SK-N-SH (cell line): ENCODE data around the gene WDFY2. TPM values are rescaled to one million over a fixed set of nuclear protein-coding genes. Genes with fewer than 3 reads are reported as not detected.

Experiments
- CTCF ChIA-PET: fragments of 300-600, 350-600 bp; formaldehyde crosslinking; extraction: SDS; loops from one replicate; lab custom pipeline; 2021; lab: Yijun Ruan, JAX
- POLR2A ChIA-PET: fragments of 350-600 bp; sonication (Branson Sonifier 250); formaldehyde crosslinking; extraction: SDS; loops from one replicate; lab custom pipeline; 2020; ENCODE audit warnings: antibody characterized with exemption, inconsistent platforms; lab: Yijun Ruan, JAX
- DNase-seq: peaks from one replicate; pipeline ENCODE4 v3.0.0; 2012
- H2AFZ ChIP-seq: fragments of 200-600 bp; sonication (generic); 2 replicates; pipeline ENCODE4 v1.8.1; 2016; ENCODE audit warnings: antibody characterized with exemption, mild to moderate bottlenecking, low read depth
- H3F3A ChIP-seq: fragments of 200-600 bp; sonication (generic); replicated peaks from 2 replicates; pipeline ENCODE3; 2016; ENCODE audit warnings: antibody characterized with exemption, mild to moderate bottlenecking; ENCODE audit not compliant: insufficient read depth
- H3K27ac ChIP-seq, 2 experiments: fragments of 200-500 bp in 1 of 2; fragments of 200-600 bp in 1 of 2; sonication (Bioruptor generic) in 1 of 2; sonication (generic), shearing (Covaris generic) in 1 of 2; 2 replicates each; pipeline versions ENCODE4 v1.5.1 to v1.6.1; 2014 to 2016; ENCODE audit warnings: low read depth in 2 of 2, inconsistent platforms in 1 of 2, low read length in 1 of 2, mild to moderate bottlenecking in 1 of 2, mixed read lengths in 1 of 2
- H3K27me3 ChIP-seq: fragments of 200-600 bp; sonication (generic), shearing (Covaris generic); 2 replicates; pipeline ENCODE4 v1.6.1; 2016; ENCODE audit warnings: mixed run types; ENCODE audit not compliant: insufficient read depth
- H3K36me3 ChIP-seq, 2 experiments: fragments of 200-500 bp in 1 of 2; fragments of 200-600 bp in 1 of 2; sonication (Bioruptor generic) in 1 of 2; sonication (generic) in 1 of 2; replicated peaks in 1 of 2; 2 replicates each; pipeline versions ENCODE3 to v1.5.1; 2014 to 2016; ENCODE audit warnings: low read length in 1 of 2, mild to moderate bottlenecking in 1 of 2; ENCODE audit not compliant: insufficient read depth in 2 of 2, control insufficient read depth in 1 of 2
- H3K4me1 ChIP-seq, 2 experiments: fragments of 200-500 bp in 1 of 2; fragments of 200-600 bp in 1 of 2; sonication (Bioruptor generic) in 1 of 2; sonication (generic), shearing (Covaris generic) in 1 of 2; 2 replicates each; pipeline versions ENCODE4 v1.5.1 to v1.6.1; 2014 to 2016; ENCODE audit warnings: low read depth in 1 of 2, low read length in 1 of 2, mixed run types in 1 of 2; ENCODE audit not compliant: insufficient read depth in 2 of 2, control insufficient read depth in 1 of 2
- H3K4me2 ChIP-seq: fragments of 200-600 bp; sonication (generic), shearing (Covaris generic); 2 replicates; pipeline ENCODE4 v1.6.1; 2017; ENCODE audit warnings: mixed run types
- H3K4me3 ChIP-seq, 2 experiments: fragments of 200-500 bp in 1 of 2; fragments of 200-600 bp in 1 of 2; sonication (Bioruptor generic) in 1 of 2; sonication (generic), shearing (Covaris generic) in 1 of 2; 2 replicates each; pipeline versions ENCODE4 v1.5.1 to v1.8.1; 2014 to 2016; ENCODE audit warnings: low read depth in 2 of 2, inconsistent platforms in 1 of 2, low read length in 1 of 2, mild to moderate bottlenecking in 1 of 2, mixed read lengths in 1 of 2, moderate library complexity in 1 of 2
- H3K79me2 ChIP-seq: fragments of 200-600 bp; sonication (generic); 2 replicates; pipeline ENCODE4 v1.8.1; 2017; ENCODE audit warnings: mild to moderate bottlenecking; ENCODE audit not compliant: insufficient read depth
- H3K9ac ChIP-seq: fragments of 200-600 bp; sonication (generic); 2 replicates; pipeline ENCODE4 v1.6.1; 2017; ENCODE audit warnings: mixed run types
- H3K9me2 ChIP-seq: fragments of 200-600 bp; sonication (generic); 2 replicates; pipeline ENCODE4 v1.6.1; 2017; ENCODE audit warnings: mixed run types
- H3K9me3 ChIP-seq: fragments of 200-600 bp; sonication (generic); 2 replicates; pipeline ENCODE4 v1.6.1; 2017; ENCODE audit warnings: mixed run types, mild to moderate bottlenecking, moderate library complexity
- H4K20me1 ChIP-seq: fragments of 200-600 bp; sonication (generic); 2 replicates; pipeline ENCODE4 v1.6.1; 2017; ENCODE audit warnings: mild to moderate bottlenecking, mixed run types; ENCODE audit not compliant: insufficient read depth
- EP300 ChIP-seq, 2 experiments: IDR thresholded peaks; 2 replicates each; pipeline versions ENCODE4 v1.4.0 to v1.6.1; 2012; ENCODE audit warnings: borderline replicate concordance in 1 of 2, low read depth in 1 of 2, low read length in 1 of 2
- FOSL2 ChIP-seq: IDR thresholded peaks from 2 replicates; pipeline ENCODE4 v1.4.0; 2012; ENCODE audit warnings: low read depth, mild to moderate bottlenecking, moderate library complexity, borderline replicate concordance
- FOXM1 ChIP-seq: IDR thresholded peaks from 2 replicates; pipeline ENCODE4 v1.4.0; 2012; ENCODE audit warnings: low read depth, mild to moderate bottlenecking
- GABPA ChIP-seq: IDR thresholded peaks from 2 replicates; pipeline ENCODE4 v1.4.0; 2012; ENCODE audit warnings: low read depth, mild to moderate bottlenecking
- GATA2 ChIP-seq: sonication (generic); formaldehyde crosslinking; IDR thresholded peaks from 2 replicates; pipeline ENCODE4 v1.5.0; 2020; ENCODE audit warnings: mild to moderate bottlenecking, missing genetic modification reagents
- JUND ChIP-seq: IDR thresholded peaks from 2 replicates; pipeline ENCODE4 v1.4.0; 2012
- MEF2A ChIP-seq: IDR thresholded peaks from 2 replicates; pipeline ENCODE4 v1.4.0; 2012; ENCODE audit warnings: low read depth, borderline replicate concordance
- MXI1 ChIP-seq: IDR thresholded peaks from 2 replicates; pipeline ENCODE4 v1.6.1; 2012; ENCODE audit warnings: mild to moderate bottlenecking, low read depth, low read length, improper control_type of control experiment
- POLR2AphosphoS5 ChIP-seq: IDR thresholded peaks from 2 replicates; pipeline ENCODE4 v1.6.1; 2012; ENCODE audit warnings: low read depth, low read length
- SIN3A ChIP-seq: IDR thresholded peaks from 2 replicates; pipeline ENCODE4 v1.6.1; 2012; ENCODE audit warnings: low read depth, mild to moderate bottlenecking, low read length, moderate library complexity, borderline replicate concordance
- SMC3 ChIP-seq: IDR thresholded peaks from 2 replicates; pipeline ENCODE4 v1.6.1; 2012; ENCODE audit warnings: low read depth, low read length, improper control_type of control experiment
- TAF1 ChIP-seq: IDR thresholded peaks from 2 replicates; pipeline ENCODE4 v1.6.1; 2012; ENCODE audit warnings: low read depth, mild to moderate bottlenecking, low read length, moderate library complexity, borderline replicate concordance
- TCF12 ChIP-seq: IDR thresholded peaks from 2 replicates; pipeline ENCODE4 v1.4.0; 2012
- TEAD4 ChIP-seq: IDR thresholded peaks from 2 replicates; pipeline ENCODE4 v1.4.0; 2012; ENCODE audit warnings: mild to moderate bottlenecking, borderline replicate concordance; ENCODE audit not compliant: insufficient read depth
- WGBS: methylation state at CpG from one replicate; pipeline ENCODE4 v1.1.6; 2017; ENCODE audit warnings: low lambda C conversion rate; 5-methylcytosine and 5-hydroxymethylcytosine counted together
- polyA plus RNA-seq, 3 experiments: library from polyadenylated mRNA; depleted of rRNA; stranded (reverse); fragments of >200 nt; gene quantifications; 2 replicates each; pipeline ENCODE4 v1.2.3, GENCODE V29; 2012
- TF ChIP-seq, protein P1 (sequence below): IDR thresholded peaks from 2 replicates; pipeline ENCODE4 v1.4.0; 2012; ENCODE audit warnings: low read depth, borderline replicate concordance
- TF ChIP-seq, protein P2 (sequence below): IDR thresholded peaks from 2 replicates; pipeline ENCODE4 v1.4.0; 2012; ENCODE audit warnings: low read depth
- TF ChIP-seq, protein P3 (sequence below): IDR thresholded peaks from 2 replicates; pipeline ENCODE4; 2012
- TF ChIP-seq, protein P4 (sequence below): IDR thresholded peaks from 2 replicates; pipeline ENCODE4 v1.4.0; 2012; ENCODE audit warnings: low read depth, borderline replicate concordance

Gene WDFY2
- polyA plus RNA-seq, 1 of the 3 experiments (the other 2 are of a cell fraction) = 4.1 TPM

DNA sequence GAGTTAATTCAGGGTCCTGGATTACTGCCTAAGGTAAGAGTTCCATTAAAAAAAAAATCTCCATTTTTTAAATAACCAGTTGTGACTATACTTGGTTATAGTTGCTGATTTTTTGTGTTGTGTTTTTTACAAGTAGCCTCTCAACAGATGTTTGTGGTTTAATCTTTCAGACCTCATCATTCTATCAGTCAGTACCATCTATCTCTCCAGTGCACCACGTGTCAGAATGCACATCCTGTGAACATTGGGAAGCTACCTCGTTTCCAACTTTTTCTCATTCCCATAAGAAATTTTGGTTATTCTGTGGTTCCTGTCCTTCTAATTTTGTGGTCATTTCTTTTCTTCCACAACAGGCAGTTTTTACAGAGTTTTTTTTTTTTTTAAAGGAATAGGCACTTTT lies 39.2 kb downstream of the WDFY2 start:
- ChIA-PET POLR2A (interaction anchor here (1.0 kb wide), 1 partner anchor 162 kb away, joined by 3 read pairs; no protein-coding TSS in a partner anchor), CTCF (interaction anchor here (0.7 to 1.6 kb wide), 4 partner anchors 12 to 176 kb away, joined by 3 to 5 read pairs (median 4); no protein-coding TSS in a partner anchor)
- Histone ChIP-seq H3K9me2 (no peaks in the 10 kb centered on the region), H4K20me1 (peaks cover 14% of the 10 kb centered on the region; the same call in 1 of the 2 replicates), H3K4me1 (peaks cover 51 to 76% of the 10 kb centered on the region in 2 experiments), H3F3A (peaks cover 24% of the 10 kb centered on the region), H3K27ac (peak overlapping the region in 1 of 2 experiments; percentile 73; a peak in 2 of 4 replicates), H3K27me3 (no peaks in the 10 kb centered on the region), H3K4me2 (no peak overlapping the region), H3K4me3 (no peak overlapping the region), H3K79me2 (peaks cover 59% of the 10 kb centered on the region), H3K9me3 (no peaks in the 10 kb centered on the region), H2AFZ (no peak overlapping the region), H3K9ac (no peak overlapping the region), H3K36me3 (no peaks in the 10 kb centered on the region)
- DNase-seq = no peak
- TF ChIP-seq, protein P1, sequence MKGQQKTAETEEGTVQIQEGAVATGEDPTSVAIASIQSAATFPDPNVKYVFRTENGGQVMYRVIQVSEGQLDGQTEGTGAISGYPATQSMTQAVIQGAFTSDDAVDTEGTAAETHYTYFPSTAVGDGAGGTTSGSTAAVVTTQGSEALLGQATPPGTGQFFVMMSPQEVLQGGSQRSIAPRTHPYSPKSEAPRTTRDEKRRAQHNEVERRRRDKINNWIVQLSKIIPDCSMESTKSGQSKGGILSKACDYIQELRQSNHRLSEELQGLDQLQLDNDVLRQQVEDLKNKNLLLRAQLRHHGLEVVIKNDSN = peak; percentile 61; the same call in 1 of the 2 replicates
- TF ChIP-seq TCF12 (peak; percentile 83), JUND (peak; percentile 30; the same call in 1 of the 2 replicates), MXI1 (peak; percentile 64; the same call in 1 of the 2 replicates), POLR2AphosphoS5 (peak; percentile 39; the same call in 1 of the 2 replicates), EP300 (IDR thresholded peaks at IDR 0.05; ENCODE audit: borderline replicate concordance in 1 of 2, low read depth in 1 of 2, low read length in 1 of 2) (peak in 1 of 2 experiments; percentile 53; a peak in 3 of 4 replicates), MEF2A (no peak), SIN3A (no peak), FOXM1 (no peak), GATA2 (CRISPR knock-in tag) (peak; percentile 39; the same call in 1 of the 2 replicates)
- TF ChIP-seq, protein P2, sequence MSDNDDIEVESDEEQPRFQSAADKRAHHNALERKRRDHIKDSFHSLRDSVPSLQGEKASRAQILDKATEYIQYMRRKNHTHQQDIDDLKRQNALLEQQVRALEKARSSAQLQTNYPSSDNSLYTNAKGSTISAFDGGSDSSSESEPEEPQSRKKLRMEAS = peak; percentile 54; the same call in 1 of the 2 replicates
- TF ChIP-seq, protein P3, sequence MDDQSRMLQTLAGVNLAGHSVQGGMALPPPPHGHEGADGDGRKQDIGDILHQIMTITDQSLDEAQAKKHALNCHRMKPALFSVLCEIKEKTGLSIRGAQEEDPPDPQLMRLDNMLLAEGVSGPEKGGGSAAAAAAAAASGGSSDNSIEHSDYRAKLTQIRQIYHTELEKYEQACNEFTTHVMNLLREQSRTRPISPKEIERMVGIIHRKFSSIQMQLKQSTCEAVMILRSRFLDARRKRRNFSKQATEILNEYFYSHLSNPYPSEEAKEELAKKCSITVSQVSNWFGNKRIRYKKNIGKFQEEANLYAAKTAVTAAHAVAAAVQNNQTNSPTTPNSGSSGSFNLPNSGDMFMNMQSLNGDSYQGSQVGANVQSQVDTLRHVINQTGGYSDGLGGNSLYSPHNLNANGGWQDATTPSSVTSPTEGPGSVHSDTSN = peak; percentile 85
- 20% methylated on average over 2 of the region's 2 CpGs for WGBS

DNA sequence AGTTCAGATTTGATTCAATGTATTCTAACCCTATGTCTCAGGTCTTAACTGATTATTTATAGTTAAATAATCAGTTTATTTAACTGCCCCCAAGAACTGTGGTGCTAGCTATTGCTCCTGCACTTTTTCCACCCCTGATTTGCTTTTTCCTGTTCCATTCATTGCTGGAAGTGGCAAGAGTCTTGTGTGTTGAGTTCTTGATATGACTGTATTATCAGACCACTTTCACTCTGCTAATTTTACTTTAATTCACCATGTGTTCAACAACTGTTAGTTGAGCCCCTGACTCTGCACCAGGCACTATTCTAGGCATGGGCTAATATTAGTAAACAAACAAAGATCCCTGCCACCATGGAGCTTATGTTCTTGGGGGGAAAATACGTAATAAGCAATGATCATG lies 39.9 kb downstream of the WDFY2 start:
- H3K79me2 ChIP-seq = peaks cover 53% of the 10 kb centered on the region
- CTCF ChIA-PET = interaction anchor here (1.0 to 1.6 kb wide), 4 partner anchors 11 to 175 kb away, joined by 3 to 5 read pairs (median 4); no protein-coding TSS in a partner anchor

More for the DNA sequence above, 39.9 kb downstream of the WDFY2 start:
- peak overlapping the region in 1 of 2 experiments; percentile 73; a peak in 1 of 4 replicates for H3K27ac ChIP-seq
- H3K9ac ChIP-seq = no peak overlapping the region
- H3K36me3 ChIP-seq = no peaks in the 10 kb centered on the region
- H4K20me1 ChIP-seq = peaks cover 15% of the 10 kb centered on the region; the same call in 1 of the 2 replicates
- POLR2A ChIA-PET = interaction anchor here (1.0 kb wide), 1 partner anchor 162 kb away, joined by 3 read pairs; no protein-coding TSS in a partner anchor
- peaks cover 25% of the 10 kb centered on the region for H3F3A ChIP-seq
- no peak overlapping the region for H2AFZ ChIP-seq
- no peaks in the 10 kb centered on the region for H3K9me2 ChIP-seq
- no peaks in the 10 kb centered on the region for H3K27me3 ChIP-seq
- no peak for DNase-seq
- H3K4me3 ChIP-seq = no peak overlapping the region
- no peaks in the 10 kb centered on the region for H3K9me3 ChIP-seq
- peaks cover 51 to 77% of the 10 kb centered on the region in 2 experiments; a peak in 3 of 4 replicates for H3K4me1 ChIP-seq
- no peak for TF ChIP-seq SMC3
- no peak for TF ChIP-seq FOXM1
- no peak for TF ChIP-seq TAF1
- no peak for TF ChIP-seq JUND
- TF ChIP-seq, protein P1 = no peak
- TF ChIP-seq GATA2 (CRISPR knock-in tag) = no peak
- TF ChIP-seq FOSL2 = no peak
- TF ChIP-seq, protein P4, sequence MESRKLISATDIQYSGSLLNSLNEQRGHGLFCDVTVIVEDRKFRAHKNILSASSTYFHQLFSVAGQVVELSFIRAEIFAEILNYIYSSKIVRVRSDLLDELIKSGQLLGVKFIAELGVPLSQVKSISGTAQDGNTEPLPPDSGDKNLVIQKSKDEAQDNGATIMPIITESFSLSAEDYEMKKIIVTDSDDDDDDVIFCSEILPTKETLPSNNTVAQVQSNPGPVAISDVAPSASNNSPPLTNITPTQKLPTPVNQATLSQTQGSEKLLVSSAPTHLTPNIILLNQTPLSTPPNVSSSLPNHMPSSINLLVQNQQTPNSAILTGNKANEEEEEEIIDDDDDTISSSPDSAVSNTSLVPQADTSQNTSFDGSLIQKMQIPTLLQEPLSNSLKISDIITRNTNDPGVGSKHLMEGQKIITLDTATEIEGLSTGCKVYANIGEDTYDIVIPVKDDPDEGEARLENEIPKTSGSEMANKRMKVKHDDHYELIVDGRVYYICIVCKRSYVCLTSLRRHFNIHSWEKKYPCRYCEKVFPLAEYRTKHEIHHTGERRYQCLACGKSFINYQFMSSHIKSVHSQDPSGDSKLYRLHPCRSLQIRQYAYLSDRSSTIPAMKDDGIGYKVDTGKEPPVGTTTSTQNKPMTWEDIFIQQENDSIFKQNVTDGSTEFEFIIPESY = no peak
- no peak for TF ChIP-seq TEAD4
- TF ChIP-seq GABPA = no peak
- H3K4me2 ChIP-seq = no peak overlapping the region
- WGBS = 100% methylated on average over 1 of the region's 1 CpG
